ENCODE measurements around the gene ELSPBP1. TPM values are rescaled to one million over a fixed set of nuclear protein-coding genes. Genes with fewer than 3 reads are reported as not detected.
"Not testable (repeated sequence)": the region's sequence is repeated elsewhere in the genome, so short reads cannot be mapped to it uniquely, and the experiment has no call there.

Gene ELSPBP1
- polyA plus RNA-seq, 3 donors: 0.37 TPM; not detected in 2

- no peak for DNase-seq
These were observed 47.6 kb downstream of the ELSPBP1 start for GRCh38 chr19:48041877-48042580.

- DNase-seq: no peak
These were observed 49.3 kb downstream of the ELSPBP1 start, which contains the start of gene CABP5 for GRCh38 chr19:48043675-48044258. Gene CABP5, minus strand, starts transcription at chr19:48044079. Its CDS starts 157 bp downstream, at chr19:48043922.

- no peak for DNase-seq
These were observed 50.1 kb downstream of the ELSPBP1 start for GRCh38 chr19:48044561-48044960.

- DNase-seq: no peak
These were observed 57.1 kb downstream of the ELSPBP1 start for GRCh38 chr19:48051335-48052033.

- DNase-seq: no peak
These were observed 58.6 kb downstream of the ELSPBP1 start for GRCh38 chr19:48053076-48053475.

GRCh38 chr19:48053856-48054255 lies 59.4 kb downstream of the ELSPBP1 start:
- no peak for DNase-seq

- no peak for DNase-seq
These were observed 64.9 kb downstream of the ELSPBP1 start for GRCh38 chr19:48059331-48059730.

GRCh38 chr19:48060381-48060780 lies 65.9 kb downstream of the ELSPBP1 start:
- no peak for DNase-seq

- DNase-seq: no peak
These were observed 67.2 kb downstream of the ELSPBP1 start for GRCh38 chr19:48061401-48062344.

GRCh38 chr19:48064509-48064908 lies 70.1 kb downstream of the ELSPBP1 start:
- DNase-seq: no peak

- no peak for DNase-seq
These were observed 75.0 kb downstream of the ELSPBP1 start for GRCh38 chr19:48069435-48069834.

GRCh38 chr19:48070177-48070769 lies 75.8 kb downstream of the ELSPBP1 start:
- not testable (repeated sequence) for DNase-seq

Other genes with a start within 250 kb of the ELSPBP1 start
- gene NOP53, start 249.1 kb upstream of the ELSPBP1 start, polyA plus RNA-seq (ENCODE audit: insufficient read length in 3 of 3): 100 to 1,000 TPM; 370 to 415 (median 376) TPM
- 100 to 1,000 TPM; 129 to 150 (median 150) TPM for gene SELENOW, start 215.9 kb upstream of the ELSPBP1 start, polyA plus RNA-seq (ENCODE audit: insufficient read length in 3 of 3)
- not detected for gene TPRX1, start 190.1 kb upstream of the ELSPBP1 start, polyA plus RNA-seq (ENCODE audit: insufficient read length in 3 of 3)
- under 1 TPM; 0.01 to 0.14 (median 0.06) TPM for gene CRX, start 172.7 kb upstream of the ELSPBP1 start, polyA plus RNA-seq (ENCODE audit: insufficient read length in 3 of 3)
- not detected for gene TPRX2, start 135.4 kb upstream of the ELSPBP1 start, polyA plus RNA-seq (ENCODE audit: insufficient read length in 3 of 3)
- 1 to 10 TPM in 1 of 3 donors, under 1 TPM in 1, not detected in 1; 0.61 to 1.6 TPM for gene SULT2A1, start 108.3 kb upstream of the ELSPBP1 start, polyA plus RNA-seq (ENCODE audit: insufficient read length in 3 of 3)
- gene BSPH1, start 2.5 kb upstream of the ELSPBP1 start, polyA plus RNA-seq (ENCODE audit: insufficient read length in 3 of 3): not detected
- not detected for gene CABP5, start 49.4 kb downstream of the ELSPBP1 start, polyA plus RNA-seq (ENCODE audit: insufficient read length in 3 of 3)
- gene PLA2G4C, start 116.2 kb downstream of the ELSPBP1 start, polyA plus RNA-seq (ENCODE audit: insufficient read length in 3 of 3): 10 to 100 TPM in 1 of 3 donors, 1 to 10 TPM in 2; 5.7 to 12.5 (median 9.9) TPM
- gene LIG1, start 175.7 kb downstream of the ELSPBP1 start, polyA plus RNA-seq (ENCODE audit: insufficient read length in 3 of 3): 10 to 100 TPM; 72.0 to 77.7 (median 73.7) TPM
- gene ZSWIM9, start 176.0 kb downstream of the ELSPBP1 start, polyA plus RNA-seq (ENCODE audit: insufficient read length in 3 of 3): 10 to 100 TPM; 11.4 to 13.7 (median 13.6) TPM

Data from renal pelvis (tissue), 4 donors.